ENCODE measurements around the gene OR2Z1. TPM values are rescaled to one million over a fixed set of nuclear protein-coding genes. Genes with fewer than 3 reads are reported as not detected.

The OR2Z1 gene
- polyA plus RNA-seq, 1 donor from 2014 or later = not detected

DNA sequence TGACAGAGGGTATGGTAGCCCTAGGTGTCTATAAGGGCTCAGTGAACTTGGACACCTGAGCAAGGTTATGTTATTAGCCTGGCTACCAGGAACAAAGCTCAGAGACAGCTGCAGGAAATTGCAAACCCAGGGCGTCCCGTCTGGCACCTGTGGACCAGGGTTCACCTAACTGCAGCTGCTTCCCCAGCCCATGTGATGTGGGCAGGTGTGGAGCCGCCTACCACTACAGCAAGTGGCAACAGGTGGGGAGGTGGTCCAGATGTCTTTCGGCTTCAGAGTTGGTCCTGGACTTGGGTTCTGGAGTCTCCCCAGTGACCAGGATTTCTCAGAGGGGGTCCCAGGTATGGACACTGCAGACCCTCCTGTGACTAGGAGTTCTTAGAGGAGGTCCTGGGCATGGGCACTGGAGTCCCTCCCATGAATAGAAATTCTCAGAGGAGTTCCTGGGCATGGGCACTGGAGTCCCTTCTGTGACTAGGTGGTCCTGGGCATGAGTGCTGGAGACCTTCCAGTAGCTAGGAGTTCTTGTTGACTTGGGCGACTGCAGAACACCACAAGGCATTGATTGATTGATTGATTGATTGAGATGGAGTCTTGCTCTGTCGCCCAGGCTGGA is 48.0 kb upstream of the OR2Z1 start (continued):
- TF ChIP-seq, protein P1, sequence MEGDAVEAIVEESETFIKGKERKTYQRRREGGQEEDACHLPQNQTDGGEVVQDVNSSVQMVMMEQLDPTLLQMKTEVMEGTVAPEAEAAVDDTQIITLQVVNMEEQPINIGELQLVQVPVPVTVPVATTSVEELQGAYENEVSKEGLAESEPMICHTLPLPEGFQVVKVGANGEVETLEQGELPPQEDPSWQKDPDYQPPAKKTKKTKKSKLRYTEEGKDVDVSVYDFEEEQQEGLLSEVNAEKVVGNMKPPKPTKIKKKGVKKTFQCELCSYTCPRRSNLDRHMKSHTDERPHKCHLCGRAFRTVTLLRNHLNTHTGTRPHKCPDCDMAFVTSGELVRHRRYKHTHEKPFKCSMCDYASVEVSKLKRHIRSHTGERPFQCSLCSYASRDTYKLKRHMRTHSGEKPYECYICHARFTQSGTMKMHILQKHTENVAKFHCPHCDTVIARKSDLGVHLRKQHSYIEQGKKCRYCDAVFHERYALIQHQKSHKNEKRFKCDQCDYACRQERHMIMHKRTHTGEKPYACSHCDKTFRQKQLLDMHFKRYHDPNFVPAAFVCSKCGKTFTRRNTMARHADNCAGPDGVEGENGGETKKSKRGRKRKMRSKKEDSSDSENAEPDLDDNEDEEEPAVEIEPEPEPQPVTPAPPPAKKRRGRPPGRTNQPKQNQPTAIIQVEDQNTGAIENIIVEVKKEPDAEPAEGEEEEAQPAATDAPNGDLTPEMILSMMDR (IDR thresholded peaks at IDR 0.05; ENCODE audit: poor library complexity, severe bottlenecking) = no peak
- TF ChIP-seq RAD21 (conservative IDR thresholded peaks at IDR 0.05) (no peak), TAF1 (IDR thresholded peaks at IDR 0.05; ENCODE audit: low read depth) (no peak)

DNA sequence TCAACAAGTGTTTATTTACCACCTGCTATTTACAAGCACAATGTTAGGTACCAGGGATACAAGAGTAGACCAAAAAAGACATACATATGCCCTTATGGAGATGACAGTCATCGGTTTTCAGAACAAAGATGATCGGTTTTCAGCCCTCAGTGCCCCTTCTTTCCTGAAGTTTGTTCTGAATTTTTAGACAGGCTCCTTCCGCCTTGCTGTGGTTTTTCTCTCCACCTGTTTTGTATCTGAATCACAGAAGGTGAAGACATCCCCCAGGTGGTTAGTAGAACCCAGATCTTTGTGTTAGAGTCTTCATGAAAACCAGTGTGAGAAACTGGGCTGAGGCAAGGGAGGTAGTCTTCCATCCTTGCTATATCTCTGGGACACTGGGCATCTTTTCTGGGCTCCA is 46.4 kb upstream of the OR2Z1 start:
- H3K79me2 ChIP-seq (replicated peaks; ENCODE audit: insufficient read depth, low read length) = no peaks in the 10 kb centered on the region
- H3K27ac ChIP-seq (ENCODE audit: low read length) = no peak overlapping the region
- H3K9ac ChIP-seq (ENCODE audit: low read length) = no peak overlapping the region
- no peaks in the 10 kb centered on the region for H3K36me3 ChIP-seq (ENCODE audit: insufficient read depth, low read length)
- H3K9me2 ChIP-seq (ENCODE audit: insufficient read depth, low read length) = no peaks in the 10 kb centered on the region
- no peak overlapping the region for H3K4me2 ChIP-seq (ENCODE audit: low read length)
- no peaks in the 10 kb centered on the region for H3K27me3 ChIP-seq (ENCODE audit: insufficient read depth, low read depth, low read length)
- TF ChIP-seq, protein P1 (IDR thresholded peaks at IDR 0.05; ENCODE audit: poor library complexity, severe bottlenecking) = no peak
- no peak overlapping the region for H3K4me3 ChIP-seq (ENCODE audit: low read length)
- no peaks in the 10 kb centered on the region for H4K20me1 ChIP-seq (ENCODE audit: insufficient read depth)
- no peaks in the 10 kb centered on the region for H3K9me3 ChIP-seq (ENCODE audit: low read length)
- H3F3A ChIP-seq (ENCODE audit: insufficient read depth, low read length, poor library complexity, severe bottlenecking) = no peaks in the 10 kb centered on the region
- no peak overlapping the region for H2AFZ ChIP-seq (ENCODE audit: low read depth, low read length)

- Histone ChIP-seq H3K4me3 (ENCODE audit: low read length) (no peak overlapping the region), H3K4me2 (ENCODE audit: low read length) (no peak overlapping the region), H3K27ac (ENCODE audit: low read length) (no peak overlapping the region), H2AFZ (ENCODE audit: low read depth, low read length) (no peak overlapping the region), H3K9me3 (ENCODE audit: low read length) (no peaks in the 10 kb centered on the region), H3K79me2 (replicated peaks; ENCODE audit: insufficient read depth, low read length) (no peaks in the 10 kb centered on the region), H3K27me3 (ENCODE audit: insufficient read depth, low read depth, low read length) (no peaks in the 10 kb centered on the region), H3K36me3 (ENCODE audit: insufficient read depth, low read length) (no peaks in the 10 kb centered on the region), H3F3A (ENCODE audit: insufficient read depth, low read length, poor library complexity, severe bottlenecking) (no peaks in the 10 kb centered on the region), H4K20me1 (ENCODE audit: insufficient read depth) (no peaks in the 10 kb centered on the region), H3K9ac (ENCODE audit: low read length) (no peak overlapping the region), H3K9me2 (ENCODE audit: insufficient read depth, low read length) (no peaks in the 10 kb centered on the region)
- TF ChIP-seq TAF1 (IDR thresholded peaks at IDR 0.05; ENCODE audit: low read depth) = no peak
- no peak for TF ChIP-seq EP300 (conservative IDR thresholded peaks at IDR 0.05; ENCODE audit: poor library complexity, severe bottlenecking)
- TF ChIP-seq, protein P1 (IDR thresholded peaks at IDR 0.05; ENCODE audit: poor library complexity, severe bottlenecking) = no peak
- TF ChIP-seq RAD21 (conservative IDR thresholded peaks at IDR 0.05) = no peak
- no peak for TF ChIP-seq SMC3 (conservative IDR thresholded peaks at IDR 0.05; ENCODE audit: poor library complexity)
- TF ChIP-seq EZH2 (IDR thresholded peaks at IDR 0.05; ENCODE audit: borderline replicate concordance, insufficient read depth, low read length, poor library complexity, severe bottlenecking) = no peak
- no peak for TF ChIP-seq MXI1 (conservative IDR thresholded peaks at IDR 0.05; ENCODE audit: poor library complexity, severe bottlenecking)
- no peak for TF ChIP-seq POLR2AphosphoS5 (IDR thresholded peaks at IDR 0.05)
- no peak for TF ChIP-seq REST (IDR thresholded peaks at IDR 0.05; ENCODE audit: borderline replicate concordance)
These were observed 43.1 kb upstream of the OR2Z1 start for GRCh38 chr19:8678244-8678807.
